DOHH2 (cell line): Measurements from ENCODE around the gene MUTYH.

Experiments used
- H3F3A ChIP-seq: fragments of 200-600 bp; sonication (generic), shearing (Covaris generic); 2 replicates; pipeline ENCODE4 v1.6.0; 2016; ENCODE audit warnings: antibody characterized with exemption, mild to moderate bottlenecking; ENCODE audit not compliant: control insufficient read depth, insufficient read depth
- H3K27ac ChIP-seq: fragments of 200-600 bp; sonication (generic); 2 replicates; pipeline ENCODE4 v1.5.1; 2014; ENCODE audit warnings: low read depth, mild to moderate bottlenecking, low read length, moderate library complexity
- H3K27me3 ChIP-seq: fragments of 200-600 bp; sonication (generic); 2 replicates; pipeline ENCODE4 v1.6.1; 2014; ENCODE audit warnings: mild to moderate bottlenecking, low read length, mixed read lengths; ENCODE audit not compliant: control insufficient read depth
- H3K36me3 ChIP-seq: fragments of 200-600 bp; sonication (generic); 2 replicates; pipeline ENCODE4 v1.6.1; 2014; ENCODE audit warnings: mild to moderate bottlenecking, low read length, moderate library complexity, mixed read lengths; ENCODE audit not compliant: control insufficient read depth
- H3K4me1 ChIP-seq: fragments of 200-600 bp; sonication (generic); 2 replicates; pipeline ENCODE4 v1.6.1; 2014; ENCODE audit warnings: mild to moderate bottlenecking, low read length, mixed read lengths; ENCODE audit not compliant: control insufficient read depth
- H3K4me2 ChIP-seq: fragments of 200-600 bp; sonication (generic); 2 replicates; pipeline ENCODE4 v1.6.0; 2014; ENCODE audit warnings: mild to moderate bottlenecking, low read length, moderate library complexity
- H3K4me3 ChIP-seq: fragments of 200-600 bp; sonication (generic); 2 replicates; pipeline ENCODE4 v1.5.1; 2014; ENCODE audit warnings: mild to moderate bottlenecking, low read length, mixed read lengths
- H3K79me2 ChIP-seq: fragments of 200-600 bp; sonication (generic); 2 replicates; pipeline ENCODE4 v1.6.1; 2014; ENCODE audit warnings: mild to moderate bottlenecking, low read length, mixed read lengths; ENCODE audit not compliant: control insufficient read depth
- H3K9me2 ChIP-seq: fragments of 200-600 bp; sonication (generic); replicated peaks from 2 replicates; pipeline ENCODE4 v1.6.1; 2014; ENCODE audit warnings: mild to moderate bottlenecking, low read length, mixed read lengths; ENCODE audit not compliant: control insufficient read depth
- H3K9me3 ChIP-seq: fragments of 200-600 bp; sonication (generic); 2 replicates; pipeline ENCODE4 v1.6.1; 2014; ENCODE audit warnings: antibody characterized with exemption, low read length, mixed read lengths; ENCODE audit not compliant: control insufficient read depth, insufficient read depth
- H4K20me1 ChIP-seq: fragments of 200-600 bp; sonication (generic); 2 replicates; pipeline ENCODE4 v1.6.0; 2014; ENCODE audit warnings: low read depth, mild to moderate bottlenecking, antibody characterized with exemption, low read length, moderate library complexity; ENCODE audit not compliant: control insufficient read depth, insufficient read depth
- CTCF ChIP-seq: fragments of 200-600 bp; sonication (generic); IDR thresholded peaks from one replicate; pipeline ENCODE4 v1.5.1; 2014; ENCODE audit warnings: antibody characterized with exemption, mild to moderate bottlenecking, low read depth, low read length; ENCODE audit not compliant: poor library complexity, severe bottlenecking
- EZH2phosphoT487 ChIP-seq: fragments of 200-600 bp; sonication (generic); IDR thresholded peaks from 2 replicates; pipeline ENCODE4 v1.6.1; 2017; ENCODE audit warnings: borderline replicate concordance, mild to moderate bottlenecking, antibody characterized with exemption, low read length, moderate library complexity, mixed read lengths

Gene MUTYH

GRCh38 chr1:45299981-45300668, 40.1 kb downstream of the MUTYH start:
- no peak overlapping the region for H3K4me3 ChIP-seq
- H3K27me3 ChIP-seq = no peaks in the 10 kb centered on the region
- H4K20me1 ChIP-seq = no peaks in the 10 kb centered on the region
- TF ChIP-seq EZH2phosphoT487 (no peak), CTCF (peak; percentile 68)
- H3K36me3 ChIP-seq = no peaks in the 10 kb centered on the region
- H3K9me3 ChIP-seq = no peaks in the 10 kb centered on the region
- H3K4me1 ChIP-seq = peaks cover 15% of the 10 kb centered on the region
- H3K27ac ChIP-seq = no peak overlapping the region
- peaks cover 8% of the 10 kb centered on the region; the same call in 1 of the 2 replicates for H3F3A ChIP-seq
- H3K79me2 ChIP-seq = peaks cover 8% of the 10 kb centered on the region
- H3K9me2 ChIP-seq = no peaks in the 10 kb centered on the region
- H3K4me2 ChIP-seq = no peak overlapping the region

- H3F3A ChIP-seq = peaks cover 8% of the 10 kb centered on the region; the same call in 1 of the 2 replicates
- no peak overlapping the region for H3K4me3 ChIP-seq
- H3K79me2 ChIP-seq = peaks cover 3% of the 10 kb centered on the region
- no peaks in the 10 kb centered on the region for H3K27me3 ChIP-seq
- H3K36me3 ChIP-seq = no peaks in the 10 kb centered on the region
- H3K4me1 ChIP-seq = peaks cover 7% of the 10 kb centered on the region
- H3K9me3 ChIP-seq = no peaks in the 10 kb centered on the region
- no peaks in the 10 kb centered on the region for H3K9me2 ChIP-seq
- H3K27ac ChIP-seq = no peak overlapping the region
- H4K20me1 ChIP-seq = no peaks in the 10 kb centered on the region
- H3K4me2 ChIP-seq = no peak overlapping the region
- no peak for TF ChIP-seq CTCF
- TF ChIP-seq EZH2phosphoT487 = no peak
Measured at GRCh38 chr1:45299296-45299695, 40.9 kb downstream of the MUTYH start.

GRCh38 chr1:45297666-45298356, 42.4 kb downstream of the MUTYH start:
- Histone ChIP-seq H3K9me3 (no peaks in the 10 kb centered on the region), H3K4me1 (peaks cover 2% of the 10 kb centered on the region), H3K4me2 (no peak overlapping the region), H4K20me1 (no peaks in the 10 kb centered on the region), H3K9me2 (no peaks in the 10 kb centered on the region), H3K4me3 (no peak overlapping the region), H3K27ac (no peak overlapping the region), H3F3A (peaks cover 8% of the 10 kb centered on the region; the same call in 1 of the 2 replicates), H3K79me2 (no peaks in the 10 kb centered on the region), H3K27me3 (no peaks in the 10 kb centered on the region), H3K36me3 (no peaks in the 10 kb centered on the region)
- TF ChIP-seq EZH2phosphoT487 = no peak
- TF ChIP-seq CTCF = no peak
